Tibial nerve (tissue), 3 donors: ENCODE measurements around the gene CCDC152.

Experiments
- POLR2A ChIP-seq, 2 donors: fragments of 450-650 bp; IDR thresholded peaks; one replicate each; pipeline ENCODE4 v1.6.1; 2017; ENCODE audit warnings: antibody characterized with exemption in 2 of 2, mild to moderate bottlenecking in 2 of 2, moderate library complexity in 2 of 2
- TF ChIP-seq, protein P1 (sequence below), 5 experiments: fragments of 200-600 bp in 3 of 5; fragments of 450-650 bp in 2 of 5; sonication (generic) in 3 of 5; IDR thresholded peaks; one replicate each; pipeline ENCODE4 v1.5.1; 2016 to 2019; ENCODE audit warnings: antibody characterized with exemption in 5 of 5, mild to moderate bottlenecking in 3 of 5, moderate library complexity in 2 of 5

DNA sequence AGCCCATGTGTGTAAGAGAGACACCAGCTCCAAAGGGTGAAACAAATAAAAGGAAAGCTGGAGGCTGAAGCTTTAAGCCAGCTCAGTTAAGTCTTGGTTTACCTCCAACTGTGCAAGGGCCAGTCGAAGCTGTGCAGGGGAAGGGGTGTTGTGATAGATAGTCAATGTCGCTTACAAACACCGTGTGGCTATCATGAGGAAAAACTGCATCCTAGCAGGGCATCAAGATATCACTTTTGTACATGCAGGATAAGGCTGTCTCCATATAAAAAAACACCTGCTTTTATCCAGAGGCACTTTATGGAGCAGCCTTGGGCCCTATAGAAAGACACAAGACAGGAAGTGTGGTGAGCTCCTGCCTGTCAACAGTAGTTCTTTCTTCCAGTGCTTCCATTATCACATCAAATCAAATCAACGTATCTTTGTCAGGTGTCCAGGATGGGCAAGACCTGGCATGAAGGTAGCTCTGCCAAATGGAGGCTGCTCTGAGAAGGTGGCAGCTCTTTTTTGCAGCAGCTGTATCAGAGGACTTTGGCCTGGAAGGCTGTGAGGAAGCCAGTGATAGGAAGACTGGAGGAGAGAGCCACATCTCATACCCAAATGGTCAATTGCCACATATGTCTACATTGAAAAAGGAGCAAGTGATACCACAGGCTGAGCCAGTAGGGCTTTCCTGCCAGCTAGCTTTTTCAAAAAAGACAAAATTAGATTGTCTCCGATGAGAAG lies 84.4 kb downstream of the CCDC152 start:
- TF ChIP-seq, protein P1, sequence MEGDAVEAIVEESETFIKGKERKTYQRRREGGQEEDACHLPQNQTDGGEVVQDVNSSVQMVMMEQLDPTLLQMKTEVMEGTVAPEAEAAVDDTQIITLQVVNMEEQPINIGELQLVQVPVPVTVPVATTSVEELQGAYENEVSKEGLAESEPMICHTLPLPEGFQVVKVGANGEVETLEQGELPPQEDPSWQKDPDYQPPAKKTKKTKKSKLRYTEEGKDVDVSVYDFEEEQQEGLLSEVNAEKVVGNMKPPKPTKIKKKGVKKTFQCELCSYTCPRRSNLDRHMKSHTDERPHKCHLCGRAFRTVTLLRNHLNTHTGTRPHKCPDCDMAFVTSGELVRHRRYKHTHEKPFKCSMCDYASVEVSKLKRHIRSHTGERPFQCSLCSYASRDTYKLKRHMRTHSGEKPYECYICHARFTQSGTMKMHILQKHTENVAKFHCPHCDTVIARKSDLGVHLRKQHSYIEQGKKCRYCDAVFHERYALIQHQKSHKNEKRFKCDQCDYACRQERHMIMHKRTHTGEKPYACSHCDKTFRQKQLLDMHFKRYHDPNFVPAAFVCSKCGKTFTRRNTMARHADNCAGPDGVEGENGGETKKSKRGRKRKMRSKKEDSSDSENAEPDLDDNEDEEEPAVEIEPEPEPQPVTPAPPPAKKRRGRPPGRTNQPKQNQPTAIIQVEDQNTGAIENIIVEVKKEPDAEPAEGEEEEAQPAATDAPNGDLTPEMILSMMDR (IDR thresholded peaks at IDR 0.05), result no peak
- no peak for TF ChIP-seq POLR2A (IDR thresholded peaks at IDR 0.05)
